Measurements from ENCODE around the gene ATP13A4. TPM values are rescaled to one million over a fixed set of nuclear protein-coding genes. Genes with fewer than 3 reads are reported as not detected.

The ATP13A4 gene
- total RNA-seq, 3 donors from 2014 or later (not counting 1 experiment from before 2014, with no cell fraction given), result 1.3 to 3.9 (median 3.6) TPM

- Histone ChIP-seq H3K36me3 (ENCODE audit: control insufficient read depth, insufficient read depth, low read length) (no peaks in the 10 kb centered on the region), H3K4me3 (ENCODE audit: low read length) (no peak overlapping the region), H3K9me3 (ENCODE audit: control insufficient read depth, insufficient read depth, low read length) (no peaks in the 10 kb centered on the region), H3K27ac (ENCODE audit: low read length) (no peak overlapping the region), H3K27me3 (ENCODE audit: control insufficient read depth, insufficient read depth, low read length) (no peaks in the 10 kb centered on the region), H3K4me1 (ENCODE audit: control insufficient read depth, insufficient read depth, low read length) (no peaks in the 10 kb centered on the region)
- intact Hi-C loops (cut with micrococcal nuclease), result no loop called here
- no peak for ATAC-seq
- no peak for TF ChIP-seq CTCF (IDR thresholded peaks at IDR 0.05)
- Mint-ChIP-seq H3K9me3 (no peaks in the 10 kb centered on the region), H3K27ac (no peak overlapping the region), H3K4me3 (no peak overlapping the region), H3K4me1 (no peaks in the 10 kb centered on the region), H3K36me3 (no peaks in the 10 kb centered on the region), H3K27me3 (ENCODE audit: low read depth in 2 of 2) (no peaks in the 10 kb centered on the region)
- no peak for DNase-seq
Observed at GRCh38 chr3:193452338-193452737, 102.4 kb downstream of the ATP13A4 start.

- DNase-seq, result no peak
- H3K9me3 Mint-ChIP-seq, result no peaks in the 10 kb centered on the region
- 97% methylated on average over 4 of the region's 4 CpGs for WGBS (ENCODE audit: insufficient coverage)
- no peaks in the 10 kb centered on the region for H3K36me3 ChIP-seq (ENCODE audit: control insufficient read depth, insufficient read depth, low read length)
- intact Hi-C loops (cut with micrococcal nuclease), result no loop called here
- no peaks in the 10 kb centered on the region for H3K4me1 ChIP-seq (ENCODE audit: control insufficient read depth, insufficient read depth, low read length)
- H3K27ac ChIP-seq (ENCODE audit: low read length), result no peak overlapping the region
- no peak for ATAC-seq
- no peak for TF ChIP-seq CTCF (IDR thresholded peaks at IDR 0.05)
- no peaks in the 10 kb centered on the region for H3K4me1 Mint-ChIP-seq
- H3K4me3 Mint-ChIP-seq, result no peak overlapping the region
- H3K27ac Mint-ChIP-seq, result no peak overlapping the region
- H3K36me3 Mint-ChIP-seq, result no peaks in the 10 kb centered on the region
- H3K27me3 ChIP-seq (ENCODE audit: control insufficient read depth, insufficient read depth, low read length), result no peaks in the 10 kb centered on the region
- H3K9me3 ChIP-seq (ENCODE audit: control insufficient read depth, insufficient read depth, low read length), result no peaks in the 10 kb centered on the region
- no peaks in the 10 kb centered on the region for H3K27me3 Mint-ChIP-seq (ENCODE audit: low read depth in 2 of 2)
- no peak overlapping the region for H3K4me3 ChIP-seq (ENCODE audit: low read length)
Observed at GRCh38 chr3:193451902-193452301, 102.8 kb downstream of the ATP13A4 start.

- intact Hi-C loops (cut with micrococcal nuclease), result no loop called here
- Mint-ChIP-seq H3K27me3 (ENCODE audit: low read depth in 2 of 2) (no peaks in the 10 kb centered on the region), H3K4me1 (no peaks in the 10 kb centered on the region), H3K36me3 (no peaks in the 10 kb centered on the region), H3K9me3 (no peaks in the 10 kb centered on the region), H3K27ac (no peak overlapping the region), H3K4me3 (no peak overlapping the region)
- H3K9me3 ChIP-seq (ENCODE audit: control insufficient read depth, insufficient read depth, low read length), result no peaks in the 10 kb centered on the region
- ATAC-seq (no peak), DNase-seq (no peak)
- no peaks in the 10 kb centered on the region for H3K4me1 ChIP-seq (ENCODE audit: control insufficient read depth, insufficient read depth, low read length)
- no peak for TF ChIP-seq CTCF (IDR thresholded peaks at IDR 0.05)
- 44% methylated on average over 4 of the region's 5 CpGs for WGBS (ENCODE audit: insufficient coverage)
- no peak overlapping the region for H3K4me3 ChIP-seq (ENCODE audit: low read length)
- no peaks in the 10 kb centered on the region for H3K27me3 ChIP-seq (ENCODE audit: control insufficient read depth, insufficient read depth, low read length)
- H3K36me3 ChIP-seq (ENCODE audit: control insufficient read depth, insufficient read depth, low read length), result no peaks in the 10 kb centered on the region
- H3K27ac ChIP-seq (ENCODE audit: low read length), result no peak overlapping the region
Observed at GRCh38 chr3:193446965-193447602, 107.6 kb downstream of the ATP13A4 start.

- ATAC-seq (no peak), DNase-seq (no peak)
- H3K27me3 ChIP-seq (ENCODE audit: control insufficient read depth, insufficient read depth, low read length), result no peaks in the 10 kb centered on the region
- no peak overlapping the region for H3K27ac ChIP-seq (ENCODE audit: low read length)
- no peaks in the 10 kb centered on the region for H3K4me1 ChIP-seq (ENCODE audit: control insufficient read depth, insufficient read depth, low read length)
- H3K4me1 Mint-ChIP-seq, result no peaks in the 10 kb centered on the region
- no peaks in the 10 kb centered on the region for H3K9me3 ChIP-seq (ENCODE audit: control insufficient read depth, insufficient read depth, low read length)
- peaks cover 15% of the 10 kb centered on the region for H3K36me3 Mint-ChIP-seq
- no peaks in the 10 kb centered on the region for H3K9me3 Mint-ChIP-seq
- no peak overlapping the region for H3K4me3 ChIP-seq (ENCODE audit: low read length)
- H3K27me3 Mint-ChIP-seq (ENCODE audit: low read depth in 2 of 2), result no peaks in the 10 kb centered on the region
- no peaks in the 10 kb centered on the region for H3K36me3 ChIP-seq (ENCODE audit: control insufficient read depth, insufficient read depth, low read length)
- WGBS (ENCODE audit: insufficient coverage), result 67% methylated on average over 1 of the region's 2 CpGs
- H3K4me3 Mint-ChIP-seq, result no peak overlapping the region
- no peak for TF ChIP-seq CTCF (IDR thresholded peaks at IDR 0.05)
- intact Hi-C loops (cut with micrococcal nuclease), result no loop called here
- H3K27ac Mint-ChIP-seq, result no peak overlapping the region
Observed at GRCh38 chr3:193439423-193439822, 115.3 kb downstream of the ATP13A4 start.

Data from natural killer cell (primary cell).